Smooth muscle cell (in vitro differentiated cells): ENCODE results near the gene PTBP1. TPM values are rescaled to one million over a fixed set of nuclear protein-coding genes. Genes with fewer than 3 reads are reported as not detected.

ENCODE experiments used
- DNase-seq: peaks from one replicate; lab custom pipeline; 2025; ENCODE audit not compliant: unreplicated experiment; lab: John Stamatoyannopoulos, UW
- H2AFZ ChIP-seq: fragments of 200-600 bp; sonication (generic); 2 replicates; pipeline ENCODE4 v1.6.0; 2016; ENCODE audit warnings: antibody characterized with exemption, low read depth, mild to moderate bottlenecking
- H3F3A ChIP-seq: fragments of 200-600 bp; sonication (generic); 2 replicates; pipeline ENCODE4 v1.6.0; 2017; ENCODE audit warnings: antibody characterized with exemption, low read depth
- H3K27ac ChIP-seq: fragments of 200-600 bp; sonication (generic); 2 replicates; pipeline ENCODE4 v1.5.1; 2016; ENCODE audit warnings: low read depth, mild to moderate bottlenecking
- H3K27me3 ChIP-seq: fragments of 200-600 bp; sonication (generic); 2 replicates; pipeline ENCODE4 v1.6.1; 2016; ENCODE audit warnings: low read depth, mild to moderate bottlenecking
- H3K36me3 ChIP-seq: fragments of 200-600 bp; sonication (generic); 2 replicates; pipeline ENCODE4 v1.5.1; 2016; ENCODE audit warnings: low read depth
- H3K4me1 ChIP-seq: fragments of 200-600 bp; sonication (generic); 2 replicates; pipeline ENCODE4 v1.5.1; 2016; ENCODE audit warnings: low read depth
- H3K4me2 ChIP-seq: fragments of 200-600 bp; sonication (generic); 2 replicates; pipeline ENCODE4 v1.6.0; 2016; ENCODE audit warnings: mild to moderate bottlenecking
- H3K4me3 ChIP-seq: fragments of 200-600 bp; sonication (generic); 2 replicates; pipeline ENCODE4 v1.5.1; 2016; ENCODE audit warnings: mild to moderate bottlenecking
- H3K79me2 ChIP-seq: fragments of 200-600 bp; sonication (generic); 2 replicates; pipeline ENCODE4 v1.6.0; 2016; ENCODE audit warnings: low read depth, mild to moderate bottlenecking
- H3K9ac ChIP-seq: fragments of 200-600 bp; sonication (generic); 2 replicates; pipeline ENCODE4 v1.6.0; 2016; ENCODE audit warnings: low read depth
- H3K9me3 ChIP-seq: fragments of 200-600 bp; sonication (generic); replicated peaks from 2 replicates; pipeline ENCODE4 v1.5.1; 2016; ENCODE audit warnings: low read depth
- H4K20me1 ChIP-seq: fragments of 200-600 bp; sonication (generic); 2 replicates; pipeline ENCODE4 v1.6.0; 2016; ENCODE audit warnings: low read depth
- CTCF ChIP-seq: fragments of 200-600 bp; sonication (generic); IDR thresholded peaks from 2 replicates; pipeline ENCODE4 v1.5.1; 2017; ENCODE audit warnings: borderline replicate concordance, mild to moderate bottlenecking, antibody characterized with exemption; ENCODE audit not compliant: insufficient read depth, poor library complexity, severe bottlenecking
- WGBS: methylation state at CpG from one replicate; pipeline ENCODE4 v1.1.7; 2016; ENCODE audit warnings: low lambda C conversion rate; 5-methylcytosine and 5-hydroxymethylcytosine counted together
- polyA plus RNA-seq: library from polyadenylated mRNA; unstranded; fragments of >200 nt; fragmentation: Nextera tagmentation; extraction: Ambion mirVana; gene quantifications from 2 replicates; pipeline ENCODE4 v1.2.1, GENCODE V29; 2016
- total RNA-seq: library from RNA; depleted of rRNA; stranded (reverse); fragments of >200 nt; gene quantifications from 2 replicates; pipeline ENCODE4 v1.2.3, GENCODE V29; 2014

PTBP1 gene
- total and polyA plus RNA-seq, 2 experiments from 2014 or later = 167 to 226 TPM

GRCh38 chr19:772063-772462 is 25.2 kb upstream of the PTBP1 start:
- H3K4me3 ChIP-seq = no peak overlapping the region
- DNase-seq = no peak
- H3K27me3 ChIP-seq = no peaks in the 10 kb centered on the region
- H3F3A ChIP-seq = peaks cover 4% of the 10 kb centered on the region
- no peaks in the 10 kb centered on the region for H3K79me2 ChIP-seq
- TF ChIP-seq CTCF = no peak
- no peaks in the 10 kb centered on the region for H3K36me3 ChIP-seq
- H3K9me3 ChIP-seq = no peaks in the 10 kb centered on the region
- H4K20me1 ChIP-seq = no peaks in the 10 kb centered on the region
- 92% methylated on average over 4 of the region's 5 CpGs for WGBS
- no peak overlapping the region for H3K4me2 ChIP-seq
- H3K27ac ChIP-seq = no peak overlapping the region
- H3K9ac ChIP-seq = no peak overlapping the region
- no peaks in the 10 kb centered on the region for H3K4me1 ChIP-seq
- no peak overlapping the region for H2AFZ ChIP-seq

GRCh38 chr19:772730-773436 is 24.4 kb upstream of the PTBP1 start:
- Histone ChIP-seq H3K9ac (no peak overlapping the region), H4K20me1 (no peaks in the 10 kb centered on the region), H3K27ac (no peak overlapping the region), H2AFZ (no peak overlapping the region), H3K4me1 (no peaks in the 10 kb centered on the region), H3F3A (peaks cover 4% of the 10 kb centered on the region), H3K27me3 (no peaks in the 10 kb centered on the region), H3K4me2 (no peak overlapping the region), H3K4me3 (no peak overlapping the region), H3K9me3 (no peaks in the 10 kb centered on the region), H3K79me2 (no peaks in the 10 kb centered on the region), H3K36me3 (no peaks in the 10 kb centered on the region)
- no peak for TF ChIP-seq CTCF
- no peak for DNase-seq
- WGBS = 72% methylated on average over 18 of the region's 18 CpGs

- H3K9me3 ChIP-seq = no peaks in the 10 kb centered on the region
- H3K4me3 ChIP-seq = no peak overlapping the region
- H3K36me3 ChIP-seq = no peaks in the 10 kb centered on the region
- H3F3A ChIP-seq = no peaks in the 10 kb centered on the region
- no peak overlapping the region for H3K9ac ChIP-seq
- H2AFZ ChIP-seq = no peak overlapping the region
- no peak for TF ChIP-seq CTCF
- DNase-seq = no peak
- H3K79me2 ChIP-seq = no peaks in the 10 kb centered on the region
- 90% methylated on average over 18 of the region's 18 CpGs for WGBS
- no peaks in the 10 kb centered on the region for H3K27me3 ChIP-seq
- no peaks in the 10 kb centered on the region for H4K20me1 ChIP-seq
- no peak overlapping the region for H3K4me2 ChIP-seq
- H3K4me1 ChIP-seq = no peaks in the 10 kb centered on the region
- H3K27ac ChIP-seq = no peak overlapping the region
Observed at GRCh38 chr19:776549-776948, 20.7 kb upstream of the PTBP1 start.
